ENCODE data around the gene NCOA6.

The NCOA6 gene

DNA sequence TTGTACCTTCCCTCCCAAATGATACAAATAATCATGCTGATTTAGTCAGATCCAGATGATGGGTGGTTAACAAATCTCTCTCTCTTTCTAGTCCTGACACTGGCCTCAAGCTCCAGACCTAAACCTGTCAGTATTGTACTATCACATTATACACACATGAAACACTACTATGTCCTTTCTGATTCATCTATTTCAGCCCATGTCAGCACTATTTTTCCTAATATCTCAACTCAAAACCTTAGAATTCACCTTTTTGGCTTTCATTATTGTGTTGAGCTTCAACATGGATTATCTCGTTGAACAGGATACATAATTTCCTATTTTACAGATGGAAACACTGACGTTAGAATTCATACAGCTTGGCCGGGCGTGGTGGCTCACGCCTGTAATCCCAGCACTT, 152.0 kb downstream of the NCOA6 start:
- Mint-ChIP-seq H3K4me1 (peaks cover 7% of the 10 kb centered on the region), H3K4me3 (no peak overlapping the region), H3K9me3 (no peaks in the 10 kb centered on the region), H3K36me3 (no peaks in the 10 kb centered on the region), H3K27ac (no peak overlapping the region), H3K27me3 (no peaks in the 10 kb centered on the region)
- ATAC-seq (ENCODE audit: low read depth) (no peak), DNase-seq (ENCODE audit: low spot score in 2 of 2) (no peak)

- H3K9me3 Mint-ChIP-seq = no peaks in the 10 kb centered on the region
- no peak overlapping the region for H3K27ac Mint-ChIP-seq
- H3K4me1 Mint-ChIP-seq = peaks cover 2% of the 10 kb centered on the region
- H3K36me3 Mint-ChIP-seq = peaks cover 5% of the 10 kb centered on the region
- no peak for DNase-seq (ENCODE audit: low spot score in 2 of 2)
- no peak overlapping the region for H3K4me3 Mint-ChIP-seq
- no peaks in the 10 kb centered on the region for H3K27me3 Mint-ChIP-seq
- ATAC-seq (ENCODE audit: low read depth) = no peak
Measured at GRCh38 chr20:34669094-34669493, 156.4 kb downstream of the NCOA6 start.
